Measurements from ENCODE around the gene EVA1A. TPM values are rescaled to one million over a fixed set of nuclear protein-coding genes. Genes with fewer than 3 reads are reported as not detected.

Gene EVA1A
- total RNA-seq, 3 donors from 2014 or later (not counting 1 experiment from before 2014, with no cell fraction given): not detected

DNA sequence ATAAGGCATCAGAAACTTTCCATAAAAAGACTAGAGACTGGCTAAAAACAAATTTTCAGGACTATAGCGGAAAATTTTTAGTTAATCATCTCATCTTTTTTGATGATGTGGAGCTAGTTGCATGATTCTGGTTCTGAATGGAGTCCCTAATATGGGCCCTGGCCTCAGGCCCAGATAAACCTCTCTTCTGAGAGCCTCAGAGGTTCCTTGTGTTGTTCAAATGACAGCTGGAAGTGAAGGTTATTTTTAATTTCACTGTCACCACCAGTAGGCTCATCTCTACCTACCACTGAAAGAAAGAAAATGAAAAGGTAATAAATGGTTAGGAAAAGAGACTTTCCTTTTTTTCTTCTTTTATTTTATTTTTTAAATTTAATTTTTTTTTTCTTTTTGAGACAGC lies 75.9 kb downstream of the EVA1A start:
- Histone ChIP-seq H3K4me3 (ENCODE audit: low read length) (no peak overlapping the region), H3K36me3 (ENCODE audit: control insufficient read depth, insufficient read depth, low read length) (no peaks in the 10 kb centered on the region), H3K4me1 (ENCODE audit: control insufficient read depth, insufficient read depth, low read length) (no peaks in the 10 kb centered on the region), H3K27ac (ENCODE audit: low read length) (no peak overlapping the region), H3K9me3 (ENCODE audit: control insufficient read depth, insufficient read depth, low read length) (no peaks in the 10 kb centered on the region), H3K27me3 (ENCODE audit: control insufficient read depth, insufficient read depth, low read length) (no peaks in the 10 kb centered on the region)
- H3K36me3 Mint-ChIP-seq: no peaks in the 10 kb centered on the region
- no peak for ATAC-seq
- WGBS (ENCODE audit: insufficient coverage): 100% methylated on average over 1 of the region's 1 CpG
- peaks cover 8 to 10% of the 10 kb centered on the region in 2 donors for H3K27me3 Mint-ChIP-seq (ENCODE audit: low read depth in 2 of 2)
- H3K4me1 Mint-ChIP-seq: no peaks in the 10 kb centered on the region
- TF ChIP-seq, protein P1, sequence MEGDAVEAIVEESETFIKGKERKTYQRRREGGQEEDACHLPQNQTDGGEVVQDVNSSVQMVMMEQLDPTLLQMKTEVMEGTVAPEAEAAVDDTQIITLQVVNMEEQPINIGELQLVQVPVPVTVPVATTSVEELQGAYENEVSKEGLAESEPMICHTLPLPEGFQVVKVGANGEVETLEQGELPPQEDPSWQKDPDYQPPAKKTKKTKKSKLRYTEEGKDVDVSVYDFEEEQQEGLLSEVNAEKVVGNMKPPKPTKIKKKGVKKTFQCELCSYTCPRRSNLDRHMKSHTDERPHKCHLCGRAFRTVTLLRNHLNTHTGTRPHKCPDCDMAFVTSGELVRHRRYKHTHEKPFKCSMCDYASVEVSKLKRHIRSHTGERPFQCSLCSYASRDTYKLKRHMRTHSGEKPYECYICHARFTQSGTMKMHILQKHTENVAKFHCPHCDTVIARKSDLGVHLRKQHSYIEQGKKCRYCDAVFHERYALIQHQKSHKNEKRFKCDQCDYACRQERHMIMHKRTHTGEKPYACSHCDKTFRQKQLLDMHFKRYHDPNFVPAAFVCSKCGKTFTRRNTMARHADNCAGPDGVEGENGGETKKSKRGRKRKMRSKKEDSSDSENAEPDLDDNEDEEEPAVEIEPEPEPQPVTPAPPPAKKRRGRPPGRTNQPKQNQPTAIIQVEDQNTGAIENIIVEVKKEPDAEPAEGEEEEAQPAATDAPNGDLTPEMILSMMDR (IDR thresholded peaks at IDR 0.05): no peak
- H3K4me3 Mint-ChIP-seq: no peak overlapping the region
- no peak overlapping the region for H3K27ac Mint-ChIP-seq
- peaks cover 0 to 6% of the 10 kb centered on the region in 2 donors for H3K9me3 Mint-ChIP-seq
- no peak for DNase-seq
- intact Hi-C loops (cut with micrococcal nuclease): no loop called here

DNA sequence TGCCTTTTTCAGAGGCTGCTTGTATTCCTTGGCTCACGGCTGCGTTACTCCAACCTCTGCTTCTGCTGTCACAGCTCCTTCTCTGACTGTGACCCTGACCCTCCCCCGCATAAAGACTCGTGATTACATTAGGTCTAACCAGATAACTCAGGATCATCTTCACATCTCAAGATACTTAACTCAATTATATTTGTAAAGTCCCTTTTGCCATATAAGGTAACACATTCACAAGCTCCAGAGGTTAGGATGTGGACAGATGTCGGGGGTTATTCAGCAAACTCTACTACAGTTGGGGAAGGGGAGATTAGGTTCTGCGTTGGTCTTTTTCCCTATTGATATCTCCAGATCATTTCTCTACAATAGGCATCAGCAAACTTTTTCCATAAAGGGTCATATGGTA lies 76.9 kb downstream of the EVA1A start:
- no peaks in the 10 kb centered on the region for H3K4me1 Mint-ChIP-seq

DNA sequence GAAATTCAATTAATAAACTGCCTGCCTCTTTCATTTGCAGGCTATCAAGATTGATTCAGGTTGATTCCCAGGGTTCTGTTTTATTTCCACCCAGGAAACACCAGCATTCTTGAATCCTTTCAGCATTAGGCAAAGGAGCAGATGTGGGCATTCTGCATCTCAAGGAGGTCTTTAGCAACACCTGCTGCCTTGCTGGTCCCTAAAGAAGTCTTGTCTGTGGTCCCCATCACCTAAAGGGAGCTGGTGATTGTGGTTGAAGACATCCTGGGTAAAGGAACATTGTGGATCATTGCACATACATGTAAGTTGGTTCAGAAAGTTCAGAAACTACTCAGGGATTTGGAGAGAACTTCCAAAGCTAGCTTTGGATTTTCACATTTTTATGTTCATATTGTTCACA lies 78.3 kb downstream of the EVA1A start:
- no peaks in the 10 kb centered on the region for H3K9me3 ChIP-seq (ENCODE audit: control insufficient read depth, insufficient read depth, low read length)
- H3K36me3 Mint-ChIP-seq: no peaks in the 10 kb centered on the region
- DNase-seq (no peak), ATAC-seq (no peak)
- intact Hi-C loops (cut with micrococcal nuclease): no loop called here
- H3K4me1 Mint-ChIP-seq: no peaks in the 10 kb centered on the region
- no peaks in the 10 kb centered on the region for H3K36me3 ChIP-seq (ENCODE audit: control insufficient read depth, insufficient read depth, low read length)
- H3K27me3 ChIP-seq (ENCODE audit: control insufficient read depth, insufficient read depth, low read length): no peaks in the 10 kb centered on the region
- TF ChIP-seq, protein P1 (IDR thresholded peaks at IDR 0.05): no peak
- H3K4me3 Mint-ChIP-seq: no peak overlapping the region
- H3K27ac ChIP-seq (ENCODE audit: low read length): no peak overlapping the region
- H3K27me3 Mint-ChIP-seq (ENCODE audit: low read depth in 2 of 2): peaks cover 3 to 8% of the 10 kb centered on the region in 2 donors
- H3K9me3 Mint-ChIP-seq: peaks cover 0 to 2% of the 10 kb centered on the region in 2 donors
- H3K4me1 ChIP-seq (ENCODE audit: control insufficient read depth, insufficient read depth, low read length): no peaks in the 10 kb centered on the region
- H3K27ac Mint-ChIP-seq: no peak overlapping the region
- no peak overlapping the region for H3K4me3 ChIP-seq (ENCODE audit: low read length)

More for the DNA sequence above, 76.9 kb downstream of the EVA1A start:
- H3K4me3 ChIP-seq (ENCODE audit: low read length): no peak overlapping the region
- H3K4me1 ChIP-seq (ENCODE audit: control insufficient read depth, insufficient read depth, low read length): no peaks in the 10 kb centered on the region
- 92% methylated on average over 4 of the region's 6 CpGs for WGBS (ENCODE audit: insufficient coverage)
- H3K27ac ChIP-seq (ENCODE audit: low read length): no peak overlapping the region
- Mint-ChIP-seq H3K27me3 (ENCODE audit: low read depth in 2 of 2) (peaks cover 6 to 8% of the 10 kb centered on the region in 2 donors), H3K9me3 (peaks cover 0 to 2% of the 10 kb centered on the region in 2 donors), H3K4me3 (no peak overlapping the region), H3K36me3 (no peaks in the 10 kb centered on the region), H3K27ac (no peak overlapping the region)
- no peak for ATAC-seq
- no peaks in the 10 kb centered on the region for H3K36me3 ChIP-seq (ENCODE audit: control insufficient read depth, insufficient read depth, low read length)
- no peaks in the 10 kb centered on the region for H3K9me3 ChIP-seq (ENCODE audit: control insufficient read depth, insufficient read depth, low read length)
- no peak for DNase-seq
- H3K27me3 ChIP-seq (ENCODE audit: control insufficient read depth, insufficient read depth, low read length): no peaks in the 10 kb centered on the region
- TF ChIP-seq, protein P1 (IDR thresholded peaks at IDR 0.05): no peak
- intact Hi-C loops (cut with micrococcal nuclease): no loop called here
